KMS-11 (cell line): ENCODE data around the gene PLA2G2E.

Experiments
- H2AFZ ChIP-seq: fragments of 200-600 bp; sonication (generic); 2 replicates; pipeline ENCODE4 v1.6.1; 2016; ENCODE audit warnings: antibody characterized with exemption, mixed run types, low read depth
- H3K27ac ChIP-seq: fragments of 200-600 bp; sonication (generic); 2 replicates; pipeline ENCODE4 v1.6.1; 2016; ENCODE audit warnings: mild to moderate bottlenecking, mixed run types
- H3K27me3 ChIP-seq: fragments of 200-600 bp; sonication (generic); 2 replicates; pipeline ENCODE4 v1.6.1; 2017; ENCODE audit warnings: mild to moderate bottlenecking, low read depth, mixed run types, moderate library complexity; ENCODE audit not compliant: insufficient read depth
- H3K36me3 ChIP-seq: fragments of 200-600 bp; sonication (generic); 2 replicates; pipeline ENCODE4 v1.6.1; 2017; ENCODE audit warnings: mild to moderate bottlenecking, mixed run types; ENCODE audit not compliant: insufficient read depth
- H3K4me1 ChIP-seq: fragments of 200-600 bp; sonication (generic); 2 replicates; pipeline ENCODE4 v1.6.1; 2016; ENCODE audit warnings: mild to moderate bottlenecking, low read depth, mixed run types; ENCODE audit not compliant: poor library complexity, severe bottlenecking
- H3K4me2 ChIP-seq: fragments of 200-600 bp; sonication (generic); 2 replicates; pipeline ENCODE4 v1.7.0; 2016; ENCODE audit warnings: mild to moderate bottlenecking, mixed run types
- H3K4me3 ChIP-seq: fragments of 200-600 bp; sonication (generic); IDR thresholded peaks from 2 replicates; pipeline ENCODE4 v1.6.1; 2017; ENCODE audit warnings: low read depth, low read length, mixed read lengths; ENCODE audit not compliant: insufficient read depth
- H3K79me2 ChIP-seq: fragments of 200-600 bp; sonication (generic); 2 replicates; pipeline ENCODE4 v1.6.1; 2016; ENCODE audit warnings: low read depth, mixed run types; ENCODE audit not compliant: insufficient read depth
- H3K9ac ChIP-seq: fragments of 200-600 bp; sonication (generic); 2 replicates; pipeline ENCODE4 v1.6.1; 2016; ENCODE audit warnings: mild to moderate bottlenecking, mixed run types
- H4K20me1 ChIP-seq: fragments of 200-600 bp; sonication (generic); 2 replicates; pipeline ENCODE4 v1.6.1; 2016; ENCODE audit warnings: mild to moderate bottlenecking, mixed run types; ENCODE audit not compliant: insufficient read depth
- TF ChIP-seq, protein P1 (sequence below): fragments of 200-600 bp; sonication (generic); conservative IDR thresholded peaks from 2 replicates; pipeline ENCODE4 v1.6.1; 2017; ENCODE audit warnings: low read depth, mild to moderate bottlenecking, antibody characterized with exemption, low read length, moderate library complexity, mixed read lengths

PLA2G2E gene

GRCh38 chr1:19964542-19964941, 41.1 kb upstream of the PLA2G2E start:
- no peak overlapping the region for H3K4me3 ChIP-seq
- no peak overlapping the region for H3K27ac ChIP-seq
- H3K27me3 ChIP-seq, result peaks cover 25% of the 10 kb centered on the region; the same call in 1 of the 2 replicates
- H3K36me3 ChIP-seq, result no peaks in the 10 kb centered on the region
- H3K4me2 ChIP-seq, result no peak overlapping the region
- H3K79me2 ChIP-seq, result no peaks in the 10 kb centered on the region
- no peak overlapping the region for H2AFZ ChIP-seq
- no peaks in the 10 kb centered on the region for H4K20me1 ChIP-seq
- H3K4me1 ChIP-seq, result no peaks in the 10 kb centered on the region
- no peak overlapping the region for H3K9ac ChIP-seq
- TF ChIP-seq, protein P1, sequence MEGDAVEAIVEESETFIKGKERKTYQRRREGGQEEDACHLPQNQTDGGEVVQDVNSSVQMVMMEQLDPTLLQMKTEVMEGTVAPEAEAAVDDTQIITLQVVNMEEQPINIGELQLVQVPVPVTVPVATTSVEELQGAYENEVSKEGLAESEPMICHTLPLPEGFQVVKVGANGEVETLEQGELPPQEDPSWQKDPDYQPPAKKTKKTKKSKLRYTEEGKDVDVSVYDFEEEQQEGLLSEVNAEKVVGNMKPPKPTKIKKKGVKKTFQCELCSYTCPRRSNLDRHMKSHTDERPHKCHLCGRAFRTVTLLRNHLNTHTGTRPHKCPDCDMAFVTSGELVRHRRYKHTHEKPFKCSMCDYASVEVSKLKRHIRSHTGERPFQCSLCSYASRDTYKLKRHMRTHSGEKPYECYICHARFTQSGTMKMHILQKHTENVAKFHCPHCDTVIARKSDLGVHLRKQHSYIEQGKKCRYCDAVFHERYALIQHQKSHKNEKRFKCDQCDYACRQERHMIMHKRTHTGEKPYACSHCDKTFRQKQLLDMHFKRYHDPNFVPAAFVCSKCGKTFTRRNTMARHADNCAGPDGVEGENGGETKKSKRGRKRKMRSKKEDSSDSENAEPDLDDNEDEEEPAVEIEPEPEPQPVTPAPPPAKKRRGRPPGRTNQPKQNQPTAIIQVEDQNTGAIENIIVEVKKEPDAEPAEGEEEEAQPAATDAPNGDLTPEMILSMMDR, result no peak

- H4K20me1 ChIP-seq, result no peaks in the 10 kb centered on the region
- peaks cover 26% of the 10 kb centered on the region; the same call in 1 of the 2 replicates for H3K27me3 ChIP-seq
- TF ChIP-seq, protein P1, result no peak
- H3K27ac ChIP-seq, result no peak overlapping the region
- H3K4me1 ChIP-seq, result no peaks in the 10 kb centered on the region
- no peak overlapping the region for H3K9ac ChIP-seq
- no peaks in the 10 kb centered on the region for H3K79me2 ChIP-seq
- H3K36me3 ChIP-seq, result no peaks in the 10 kb centered on the region
- no peak overlapping the region for H3K4me3 ChIP-seq
- H2AFZ ChIP-seq, result no peak overlapping the region
- no peak overlapping the region for H3K4me2 ChIP-seq
Observed at GRCh38 chr1:19963636-19964035, 40.2 kb upstream of the PLA2G2E start.

GRCh38 chr1:19960591-19960990, 37.2 kb upstream of the PLA2G2E start:
- no peak overlapping the region for H3K9ac ChIP-seq
- no peaks in the 10 kb centered on the region for H3K4me1 ChIP-seq
- no peaks in the 10 kb centered on the region for H3K79me2 ChIP-seq
- H2AFZ ChIP-seq, result no peak overlapping the region
- H3K4me3 ChIP-seq, result no peak overlapping the region
- TF ChIP-seq, protein P1, result no peak
- H4K20me1 ChIP-seq, result no peaks in the 10 kb centered on the region
- H3K27ac ChIP-seq, result no peak overlapping the region
- peaks cover 29% of the 10 kb centered on the region; the same call in 1 of the 2 replicates for H3K27me3 ChIP-seq
- H3K4me2 ChIP-seq, result no peak overlapping the region
- H3K36me3 ChIP-seq, result no peaks in the 10 kb centered on the region

DNA sequence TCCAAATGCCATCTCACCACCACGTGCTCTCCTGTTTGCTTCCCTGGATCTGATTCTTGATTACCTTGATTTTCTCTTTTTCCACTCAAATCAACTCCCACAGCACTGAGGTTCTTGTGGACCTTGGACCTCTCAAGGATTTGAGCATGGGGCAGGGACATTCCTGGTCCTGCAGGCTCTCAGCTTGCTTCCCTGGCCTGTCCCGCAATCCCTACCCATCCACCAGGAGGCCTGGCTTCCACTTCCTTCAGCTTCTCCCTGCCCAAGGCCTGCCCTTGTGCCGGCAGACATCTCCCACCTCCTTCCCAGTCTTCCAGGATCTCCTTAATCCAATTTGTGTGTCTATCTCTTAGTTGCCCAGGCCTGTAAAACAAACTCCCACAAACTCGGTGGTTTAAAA, 34.4 kb upstream of the PLA2G2E start:
- H3K79me2 ChIP-seq, result no peaks in the 10 kb centered on the region
- TF ChIP-seq, protein P1, result no peak
- no peaks in the 10 kb centered on the region for H4K20me1 ChIP-seq
- H3K27me3 ChIP-seq, result peaks cover 11% of the 10 kb centered on the region; the same call in 1 of the 2 replicates
- no peaks in the 10 kb centered on the region for H3K36me3 ChIP-seq
- H3K9ac ChIP-seq, result no peak overlapping the region
- H2AFZ ChIP-seq, result no peak overlapping the region
- no peak overlapping the region for H3K4me3 ChIP-seq
- no peak overlapping the region for H3K4me2 ChIP-seq
- no peak overlapping the region for H3K27ac ChIP-seq
- no peaks in the 10 kb centered on the region for H3K4me1 ChIP-seq
